Measurements from ENCODE around the gene LBH.
A peak's percentile ranks its signal among the peaks of the same experiment; 100 is the strongest.

Gene LBH

DNA sequence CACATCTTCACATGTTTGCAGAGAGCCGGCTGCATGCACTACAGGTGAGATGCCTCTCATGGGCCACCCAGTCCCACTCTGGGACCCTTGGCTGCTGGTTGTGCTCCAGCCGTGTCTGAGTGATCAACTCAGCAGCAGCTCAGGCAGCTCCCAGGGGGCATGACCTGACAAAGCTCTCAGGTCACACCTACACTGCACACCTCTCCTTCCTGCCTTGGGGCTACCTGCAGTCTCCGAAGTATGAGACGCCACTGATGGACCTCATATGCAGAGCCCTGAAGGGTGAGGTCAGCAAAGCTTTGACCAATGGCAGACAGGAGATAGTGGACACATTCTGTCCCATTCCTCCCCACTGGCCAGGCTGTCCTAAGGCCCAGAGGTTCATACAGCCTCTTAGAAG lies 51.4 kb downstream of the LBH start:
- peak overlapping the region; percentile 53 for H3K4me2 ChIP-seq (ENCODE audit: low read length)
- peaks cover 68% of the 10 kb centered on the region for H3K27me3 ChIP-seq (ENCODE audit: low read depth, low read length)
- H2AFZ ChIP-seq (ENCODE audit: low read depth, low read length) = no peak overlapping the region
- no peak overlapping the region for H3K27ac ChIP-seq (ENCODE audit: low read length)
- H3K4me3 ChIP-seq (ENCODE audit: low read length) = no peak overlapping the region
- peaks cover 46% of the 10 kb centered on the region for H3K4me1 ChIP-seq (ENCODE audit: low read length)
- H4K20me1 ChIP-seq (ENCODE audit: insufficient read depth, low read length) = no peaks in the 10 kb centered on the region
- H3K9ac ChIP-seq (ENCODE audit: low read length) = no peak overlapping the region
- H3K9me3 ChIP-seq (ENCODE audit: insufficient read depth, low read length) = no peaks in the 10 kb centered on the region
- H3K36me3 ChIP-seq (replicated peaks; ENCODE audit: low read depth, low read length) = no peaks in the 10 kb centered on the region
- TF ChIP-seq EZH2phosphoT487 (IDR thresholded peaks at IDR 0.05; ENCODE audit: low read depth) = no peak
- TF ChIP-seq, protein P1, sequence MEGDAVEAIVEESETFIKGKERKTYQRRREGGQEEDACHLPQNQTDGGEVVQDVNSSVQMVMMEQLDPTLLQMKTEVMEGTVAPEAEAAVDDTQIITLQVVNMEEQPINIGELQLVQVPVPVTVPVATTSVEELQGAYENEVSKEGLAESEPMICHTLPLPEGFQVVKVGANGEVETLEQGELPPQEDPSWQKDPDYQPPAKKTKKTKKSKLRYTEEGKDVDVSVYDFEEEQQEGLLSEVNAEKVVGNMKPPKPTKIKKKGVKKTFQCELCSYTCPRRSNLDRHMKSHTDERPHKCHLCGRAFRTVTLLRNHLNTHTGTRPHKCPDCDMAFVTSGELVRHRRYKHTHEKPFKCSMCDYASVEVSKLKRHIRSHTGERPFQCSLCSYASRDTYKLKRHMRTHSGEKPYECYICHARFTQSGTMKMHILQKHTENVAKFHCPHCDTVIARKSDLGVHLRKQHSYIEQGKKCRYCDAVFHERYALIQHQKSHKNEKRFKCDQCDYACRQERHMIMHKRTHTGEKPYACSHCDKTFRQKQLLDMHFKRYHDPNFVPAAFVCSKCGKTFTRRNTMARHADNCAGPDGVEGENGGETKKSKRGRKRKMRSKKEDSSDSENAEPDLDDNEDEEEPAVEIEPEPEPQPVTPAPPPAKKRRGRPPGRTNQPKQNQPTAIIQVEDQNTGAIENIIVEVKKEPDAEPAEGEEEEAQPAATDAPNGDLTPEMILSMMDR (IDR thresholded peaks at IDR 0.05; ENCODE audit: low read depth, low read length) = no peak
- H3K79me2 ChIP-seq (ENCODE audit: low read length) = no peaks in the 10 kb centered on the region

DNA sequence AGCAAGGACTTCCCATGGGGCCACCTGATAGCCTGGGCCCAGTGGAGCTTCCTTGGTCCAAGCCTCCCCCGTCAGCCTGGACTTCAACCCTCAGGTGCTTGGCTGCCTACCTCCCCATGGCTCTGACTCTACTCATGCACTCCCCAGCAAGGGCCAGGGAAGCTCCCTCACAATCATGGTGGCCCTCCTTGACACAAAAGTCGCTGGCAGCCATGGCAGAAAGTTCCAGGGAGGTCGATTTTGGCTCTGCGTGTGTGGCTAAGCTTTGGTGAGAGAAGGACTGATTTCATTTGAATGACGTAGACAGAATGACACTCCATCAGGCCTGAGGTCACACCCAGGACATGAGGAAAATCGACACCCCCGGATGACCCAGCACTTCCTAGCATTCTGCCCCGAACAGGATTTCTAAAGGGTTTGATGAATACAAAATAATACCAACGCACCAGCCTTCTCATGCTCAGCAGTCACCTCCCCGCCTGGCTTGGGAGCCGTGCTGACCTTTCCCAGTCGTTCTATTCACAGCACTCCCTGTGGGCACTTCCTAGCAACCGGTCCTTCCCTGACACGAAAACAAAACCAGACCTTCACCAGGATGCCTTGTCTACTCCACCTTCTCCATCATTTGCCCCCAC lies 52.7 kb downstream of the LBH start:
- H3K4me3 ChIP-seq (ENCODE audit: low read length) = no peak overlapping the region
- H3K79me2 ChIP-seq (ENCODE audit: low read length) = no peaks in the 10 kb centered on the region
- H3K4me2 ChIP-seq (ENCODE audit: low read length) = no peak overlapping the region; the same call in 1 of the 2 replicates
- H3K27ac ChIP-seq (ENCODE audit: low read length) = no peak overlapping the region
- no peak for TF ChIP-seq EZH2phosphoT487 (IDR thresholded peaks at IDR 0.05; ENCODE audit: low read depth)
- TF ChIP-seq, protein P1 (IDR thresholded peaks at IDR 0.05; ENCODE audit: low read depth, low read length) = no peak
- H3K9ac ChIP-seq (ENCODE audit: low read length) = no peak overlapping the region
- peaks cover 3% of the 10 kb centered on the region; the same call in 1 of the 2 replicates for H4K20me1 ChIP-seq (ENCODE audit: insufficient read depth, low read length)
- H2AFZ ChIP-seq (ENCODE audit: low read depth, low read length) = no peak overlapping the region
- no peaks in the 10 kb centered on the region for H3K36me3 ChIP-seq (replicated peaks; ENCODE audit: low read depth, low read length)
- no peaks in the 10 kb centered on the region for H3K9me3 ChIP-seq (ENCODE audit: insufficient read depth, low read length)
- H3K4me1 ChIP-seq (ENCODE audit: low read length) = peaks cover 55% of the 10 kb centered on the region
- peaks cover 61% of the 10 kb centered on the region for H3K27me3 ChIP-seq (ENCODE audit: low read depth, low read length)

DNA sequence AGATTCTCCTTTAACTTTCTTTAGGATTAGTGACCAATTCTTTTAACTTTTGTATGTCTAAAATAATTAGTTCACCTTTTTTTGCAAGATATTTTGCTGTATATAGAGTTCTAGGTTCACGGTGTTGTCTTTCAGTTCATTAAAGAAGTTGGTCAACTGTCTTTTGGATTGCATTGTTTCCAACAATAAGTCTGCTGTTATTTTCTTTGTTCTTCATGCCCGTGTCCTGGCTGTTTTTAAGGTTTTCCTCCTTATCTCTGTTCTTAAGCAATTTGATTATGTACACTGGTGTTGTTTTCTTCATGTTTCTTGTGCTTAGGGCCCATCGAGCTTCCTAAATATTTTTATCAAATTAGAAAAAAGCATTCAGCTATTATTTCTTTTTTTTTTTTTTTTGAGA lies 54.4 kb downstream of the LBH start:
- Histone ChIP-seq H3K9me3 (ENCODE audit: insufficient read depth, low read length) (no peaks in the 10 kb centered on the region), H3K79me2 (ENCODE audit: low read length) (no peaks in the 10 kb centered on the region), H3K9ac (ENCODE audit: low read length) (no peak overlapping the region), H3K36me3 (replicated peaks; ENCODE audit: low read depth, low read length) (no peaks in the 10 kb centered on the region), H3K4me2 (ENCODE audit: low read length) (no peak overlapping the region), H3K4me3 (ENCODE audit: low read length) (no peak overlapping the region), H4K20me1 (ENCODE audit: insufficient read depth, low read length) (peaks cover 3% of the 10 kb centered on the region; the same call in 1 of the 2 replicates), H2AFZ (ENCODE audit: low read depth, low read length) (no peak overlapping the region), H3K27ac (ENCODE audit: low read length) (no peak overlapping the region), H3K27me3 (ENCODE audit: low read depth, low read length) (peaks cover 67% of the 10 kb centered on the region), H3K4me1 (ENCODE audit: low read length) (peaks cover 56% of the 10 kb centered on the region)
- TF ChIP-seq EZH2phosphoT487 (IDR thresholded peaks at IDR 0.05; ENCODE audit: low read depth) = no peak
- TF ChIP-seq, protein P1 (IDR thresholded peaks at IDR 0.05; ENCODE audit: low read depth, low read length) = no peak

DNA sequence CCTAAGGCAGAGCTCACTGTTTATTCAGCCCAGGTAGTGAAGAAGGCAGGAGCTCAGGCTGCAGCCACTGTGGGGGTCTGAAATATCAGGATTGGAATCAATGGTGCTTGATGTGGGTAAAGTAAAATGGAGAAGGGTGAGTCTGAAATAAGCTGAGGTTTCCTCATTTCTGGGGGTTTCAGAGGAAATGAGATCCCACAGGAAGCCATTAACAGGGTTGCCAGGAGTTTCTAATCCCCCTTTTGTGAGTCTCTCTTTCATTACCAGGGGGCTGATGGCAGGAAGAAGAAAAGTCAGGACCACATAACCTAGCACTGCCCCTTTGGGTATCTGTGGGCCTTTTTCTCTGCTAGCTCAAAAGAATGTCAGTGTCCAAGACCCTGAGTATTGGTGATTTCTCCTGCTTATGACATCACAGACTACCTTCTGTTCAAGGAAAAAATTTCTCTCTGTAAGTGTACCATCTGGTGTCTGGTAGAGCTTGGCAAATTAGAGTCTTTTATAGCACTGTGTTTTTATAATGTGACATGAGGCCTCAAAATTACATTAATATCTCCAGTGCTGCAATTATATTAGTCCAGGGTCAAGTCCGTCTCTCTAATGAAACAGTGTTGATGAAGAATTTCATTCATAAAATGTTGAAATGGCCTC lies 56.0 kb downstream of the LBH start:
- H3K27ac ChIP-seq (ENCODE audit: low read length) = peak overlapping the region; percentile 46
- peak overlapping the region; percentile 57 for H3K4me3 ChIP-seq (ENCODE audit: low read length)

More for the DNA sequence above, 56.0 kb downstream of the LBH start:
- Histone ChIP-seq H3K36me3 (replicated peaks; ENCODE audit: low read depth, low read length) (no peaks in the 10 kb centered on the region), H3K79me2 (ENCODE audit: low read length) (no peaks in the 10 kb centered on the region), H3K4me1 (ENCODE audit: low read length) (peaks cover 45% of the 10 kb centered on the region), H3K4me2 (ENCODE audit: low read length) (peak overlapping the region; percentile 82), H3K27me3 (ENCODE audit: low read depth, low read length) (peaks cover 68% of the 10 kb centered on the region), H3K9me3 (ENCODE audit: insufficient read depth, low read length) (no peaks in the 10 kb centered on the region), H4K20me1 (ENCODE audit: insufficient read depth, low read length) (peaks cover 3% of the 10 kb centered on the region; the same call in 1 of the 2 replicates), H3K9ac (ENCODE audit: low read length) (no peak overlapping the region), H2AFZ (ENCODE audit: low read depth, low read length) (no peak overlapping the region)
- TF ChIP-seq EZH2phosphoT487 (IDR thresholded peaks at IDR 0.05; ENCODE audit: low read depth) = peak; percentile 93
- TF ChIP-seq, protein P1 (IDR thresholded peaks at IDR 0.05; ENCODE audit: low read depth, low read length) = no peak

Data from OCI-LY3 (cell line).